Mammary microvascular endothelial cell (primary cell): ENCODE results near the gene ZNF630. TPM values are rescaled to one million over a fixed set of nuclear protein-coding genes. Genes with fewer than 3 reads are reported as not detected.

Experiments
- total RNA-seq: library from RNA; depleted of rRNA; stranded (reverse); fragments of >200 nt; gene quantifications from 2 replicates; pipeline ENCODE4 v1.2.3, GENCODE V29; 2015

ZNF630 gene
- total RNA-seq, result 1.5 and 1.9 TPM in 2 replicates

GRCh38 chrX:48071064-48071985 lies at the start of gene ZNF630:
Gene ZNF630, minus strand, starts transcription at chrX:48071640. Its CDS starts 4,754 bp downstream, at chrX:48066886.

Other genes with a start within 250 kb of the ZNF630 start
- 2.0 and 5.9 TPM in 2 replicates for gene ZNF81, start 234.7 kb downstream of the ZNF630 start, total RNA-seq
- 1.1 and 2.2 TPM in 2 replicates for gene ZNF182, start 67.7 kb downstream of the ZNF630 start, total RNA-seq
- 0.80 TPM in 1 of 2 replicates, not detected in the other for gene SPACA5, start 64.7 kb downstream of the ZNF630 start, total RNA-seq
- gene SPACA5B, start 59.0 kb upstream of the ZNF630 start, total RNA-seq, result not detected in 2 replicates
- gene SSX5, start 125.2 kb upstream of the ZNF630 start, total RNA-seq, result not detected in 2 replicates
- not detected in 2 replicates for gene SSX1, start 183.8 kb upstream of the ZNF630 start, total RNA-seq